HL-60 (cell line): Measurements from ENCODE around the gene SNX27.
"Not testable (repeated sequence)": the region's sequence is repeated elsewhere in the genome, so short reads cannot be mapped to it uniquely, and the experiment has no call there.

Source experiments
- DNase-seq, 2 experiments: peaks; one replicate each; pipeline ENCODE4 v3.0.0-alpha.2; 2010 to 2020; ENCODE audit warnings: low read depth in 1 of 2, low spot score in 1 of 2
- H3K27ac ChIP-seq: fragments of 250-450 bp; sonication (Bioruptor Pico); replicated peaks from 2 replicates; pipeline ENCODE4 v1.5.1; 2020; ENCODE audit warnings: mild to moderate bottlenecking, moderate library complexity
- H3K27me3 ChIP-seq: fragments of 250-450 bp; sonication (Bioruptor Pico); 2 replicates; pipeline ENCODE4 v1.5.1; 2021; ENCODE audit warnings: mild to moderate bottlenecking, moderate library complexity; ENCODE audit not compliant: insufficient read depth, poor library complexity, severe bottlenecking
- H3K4me3 ChIP-seq: replicated peaks from 2 replicates; pipeline ENCODE4 v1.5.1; 2011; ENCODE audit warnings: mild to moderate bottlenecking, control low read depth, low read length; ENCODE audit not compliant: insufficient read depth
- GABPA ChIP-seq: IDR thresholded peaks from 2 replicates; pipeline ENCODE4 v1.6.1; 2012; ENCODE audit warnings: low read depth
- POLR2AphosphoS5 ChIP-seq: IDR thresholded peaks from 2 replicates; pipeline ENCODE4 v1.6.1; 2012; ENCODE audit warnings: low read depth
- SPI1 ChIP-seq: IDR thresholded peaks from 2 replicates; pipeline ENCODE4 v1.6.1; 2012; ENCODE audit warnings: low read depth, mild to moderate bottlenecking, borderline replicate concordance
- TF ChIP-seq, protein P1 (sequence below): IDR thresholded peaks from one replicate; pipeline ENCODE4 v1.5.1; 2011; ENCODE audit warnings: low read length, control low read depth, inconsistent platforms; ENCODE audit not compliant: insufficient read depth
- TF ChIP-seq, protein P2 (sequence below): IDR thresholded peaks from 2 replicates; pipeline ENCODE4 v1.6.1; 2012; ENCODE audit warnings: low read depth; ENCODE audit not compliant: insufficient replicate concordance

The SNX27 gene

GRCh38 chr1:151638812-151639211 is 27.0 kb downstream of the SNX27 start:
- Histone ChIP-seq H3K4me3 (no peak overlapping the region), H3K27ac (no peak overlapping the region), H3K27me3 (no peaks in the 10 kb centered on the region)
- DNase-seq, result no peak
- TF ChIP-seq, protein P1, sequence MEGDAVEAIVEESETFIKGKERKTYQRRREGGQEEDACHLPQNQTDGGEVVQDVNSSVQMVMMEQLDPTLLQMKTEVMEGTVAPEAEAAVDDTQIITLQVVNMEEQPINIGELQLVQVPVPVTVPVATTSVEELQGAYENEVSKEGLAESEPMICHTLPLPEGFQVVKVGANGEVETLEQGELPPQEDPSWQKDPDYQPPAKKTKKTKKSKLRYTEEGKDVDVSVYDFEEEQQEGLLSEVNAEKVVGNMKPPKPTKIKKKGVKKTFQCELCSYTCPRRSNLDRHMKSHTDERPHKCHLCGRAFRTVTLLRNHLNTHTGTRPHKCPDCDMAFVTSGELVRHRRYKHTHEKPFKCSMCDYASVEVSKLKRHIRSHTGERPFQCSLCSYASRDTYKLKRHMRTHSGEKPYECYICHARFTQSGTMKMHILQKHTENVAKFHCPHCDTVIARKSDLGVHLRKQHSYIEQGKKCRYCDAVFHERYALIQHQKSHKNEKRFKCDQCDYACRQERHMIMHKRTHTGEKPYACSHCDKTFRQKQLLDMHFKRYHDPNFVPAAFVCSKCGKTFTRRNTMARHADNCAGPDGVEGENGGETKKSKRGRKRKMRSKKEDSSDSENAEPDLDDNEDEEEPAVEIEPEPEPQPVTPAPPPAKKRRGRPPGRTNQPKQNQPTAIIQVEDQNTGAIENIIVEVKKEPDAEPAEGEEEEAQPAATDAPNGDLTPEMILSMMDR, result no peak
- TF ChIP-seq POLR2AphosphoS5 (no peak), SPI1 (no peak), GABPA (no peak)
- TF ChIP-seq, protein P2, sequence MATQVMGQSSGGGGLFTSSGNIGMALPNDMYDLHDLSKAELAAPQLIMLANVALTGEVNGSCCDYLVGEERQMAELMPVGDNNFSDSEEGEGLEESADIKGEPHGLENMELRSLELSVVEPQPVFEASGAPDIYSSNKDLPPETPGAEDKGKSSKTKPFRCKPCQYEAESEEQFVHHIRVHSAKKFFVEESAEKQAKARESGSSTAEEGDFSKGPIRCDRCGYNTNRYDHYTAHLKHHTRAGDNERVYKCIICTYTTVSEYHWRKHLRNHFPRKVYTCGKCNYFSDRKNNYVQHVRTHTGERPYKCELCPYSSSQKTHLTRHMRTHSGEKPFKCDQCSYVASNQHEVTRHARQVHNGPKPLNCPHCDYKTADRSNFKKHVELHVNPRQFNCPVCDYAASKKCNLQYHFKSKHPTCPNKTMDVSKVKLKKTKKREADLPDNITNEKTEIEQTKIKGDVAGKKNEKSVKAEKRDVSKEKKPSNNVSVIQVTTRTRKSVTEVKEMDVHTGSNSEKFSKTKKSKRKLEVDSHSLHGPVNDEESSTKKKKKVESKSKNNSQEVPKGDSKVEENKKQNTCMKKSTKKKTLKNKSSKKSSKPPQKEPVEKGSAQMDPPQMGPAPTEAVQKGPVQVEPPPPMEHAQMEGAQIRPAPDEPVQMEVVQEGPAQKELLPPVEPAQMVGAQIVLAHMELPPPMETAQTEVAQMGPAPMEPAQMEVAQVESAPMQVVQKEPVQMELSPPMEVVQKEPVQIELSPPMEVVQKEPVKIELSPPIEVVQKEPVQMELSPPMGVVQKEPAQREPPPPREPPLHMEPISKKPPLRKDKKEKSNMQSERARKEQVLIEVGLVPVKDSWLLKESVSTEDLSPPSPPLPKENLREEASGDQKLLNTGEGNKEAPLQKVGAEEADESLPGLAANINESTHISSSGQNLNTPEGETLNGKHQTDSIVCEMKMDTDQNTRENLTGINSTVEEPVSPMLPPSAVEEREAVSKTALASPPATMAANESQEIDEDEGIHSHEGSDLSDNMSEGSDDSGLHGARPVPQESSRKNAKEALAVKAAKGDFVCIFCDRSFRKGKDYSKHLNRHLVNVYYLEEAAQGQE, result no peak

- no peak overlapping the region for H3K4me3 ChIP-seq
- H3K27ac ChIP-seq, result no peak overlapping the region
- no peak for TF ChIP-seq POLR2AphosphoS5
- TF ChIP-seq, protein P1, result no peak
- no peak for TF ChIP-seq GABPA
- TF ChIP-seq, protein P2, result no peak
- no peak for TF ChIP-seq SPI1
- no peak for DNase-seq
- no peaks in the 10 kb centered on the region for H3K27me3 ChIP-seq
Observed at GRCh38 chr1:151639466-151639865, 27.6 kb downstream of the SNX27 start.

- Histone ChIP-seq H3K27ac (no peak overlapping the region), H3K4me3 (no peak overlapping the region), H3K27me3 (no peaks in the 10 kb centered on the region)
- TF ChIP-seq, protein P1, result no peak
- TF ChIP-seq GABPA (no peak), POLR2AphosphoS5 (no peak), SPI1 (no peak)
- TF ChIP-seq, protein P2, result no peak
- DNase-seq, result no peak
Observed at GRCh38 chr1:151641229-151641628, 29.4 kb downstream of the SNX27 start.

- not testable (repeated sequence) for DNase-seq, H3K4me3 ChIP-seq, H3K27ac ChIP-seq
Observed at GRCh38 chr1:151643085-151643484, 31.2 kb downstream of the SNX27 start.

More at GRCh38 chr1:151643085-151643484, 31.2 kb downstream of the SNX27 start:
- H3K27me3 ChIP-seq, result not testable (repeated sequence)
